Breast epithelium (tissue), 4 donors: ENCODE results near the gene KRT39. TPM values are rescaled to one million over a fixed set of nuclear protein-coding genes. Genes with fewer than 3 reads are reported as not detected.

Source experiments
- DNase-seq, 2 donors: peaks; one replicate each; pipeline ENCODE4 v3.0.0-alpha.2; 2019; ENCODE audit warnings: low spot score in 2 of 2
- H3K27ac ChIP-seq, 2 donors: fragments of 200-600 bp; sonication (generic) in 1 of 2; one replicate each; pipeline ENCODE4 v1.5.1; 2016 to 2019; ENCODE audit warnings: mild to moderate bottlenecking in 1 of 2
- H3K27me3 ChIP-seq, 2 donors: fragments of 200-600 bp; sonication (generic) in 1 of 2; one replicate each; pipeline versions ENCODE4 v1.5.1 to v1.6.0; 2017 to 2019; ENCODE audit warnings: control low read depth in 1 of 2, mild to moderate bottlenecking in 1 of 2
- H3K36me3 ChIP-seq: fragments of 200-600 bp; one replicate; pipeline ENCODE4 v1.5.1; 2019
- H3K4me1 ChIP-seq, 2 donors: fragments of 200-600 bp; sonication (generic); one replicate each; pipeline ENCODE4 v1.5.1; 2016 to 2019; ENCODE audit warnings: control low read depth in 1 of 2
- H3K4me3 ChIP-seq, 3 donors: fragments of 200-600 bp; sonication (generic); 1 replicate in 2 of 3; 2 replicates in 1 of 3; pipeline ENCODE4 v1.5.1; 2016 to 2019; ENCODE audit warnings: mild to moderate bottlenecking in 3 of 3, moderate library complexity in 2 of 3
- H3K9me3 ChIP-seq, 2 donors: fragments of 200-600 bp; sonication (generic) in 1 of 2; one replicate each; pipeline ENCODE4 v1.5.1; 2016 to 2019; ENCODE audit warnings: control low read depth in 1 of 2
- CTCF ChIP-seq, 3 donors: fragments of 450-650 bp; IDR thresholded peaks; one replicate each; pipeline ENCODE4 v1.5.1; 2016 to 2017; ENCODE audit warnings: antibody characterized with exemption in 3 of 3, mild to moderate bottlenecking in 3 of 3, moderate library complexity in 3 of 3
- POLR2A ChIP-seq: fragments of 450-650 bp; IDR thresholded peaks from one replicate; pipeline ENCODE4 v1.6.1; 2016; ENCODE audit warnings: antibody characterized with exemption, mild to moderate bottlenecking, moderate library complexity
- POLR2AphosphoS5 ChIP-seq, 3 donors: sonication (generic); formaldehyde crosslinking; IDR thresholded peaks; one replicate each; pipeline ENCODE4 v1.6.1; 2017; ENCODE audit warnings: antibody characterized with exemption in 3 of 3
- intact Hi-C: fragments of 100-400 bp; cut with DNase I; formaldehyde crosslinking; loops from one replicate; pipeline ENCODE4 v1.15.1; 2023; ENCODE audit warnings: low total_unique reads
- total RNA-seq, 3 donors: library from RNA; depleted of rRNA; stranded (reverse); fragments of >200 nt; gene quantifications; one replicate each; pipeline ENCODE4 v1.1.0, GENCODE V29; 2016

KRT39 gene
- total RNA-seq, 3 donors from 2014 or later = not detected

GRCh38 chr17:41010441-41010840, 43.7 kb upstream of the KRT39 start:
- no peak overlapping the region for H3K27ac ChIP-seq
- no peaks in the 10 kb centered on the region for H3K4me1 ChIP-seq
- intact Hi-C loops = no loop called here
- no peak for DNase-seq
- no peaks in the 10 kb centered on the region for H3K36me3 ChIP-seq
- TF ChIP-seq POLR2AphosphoS5 (IDR thresholded peaks at IDR 0.05) = no peak
- no peak for TF ChIP-seq CTCF (IDR thresholded peaks at IDR 0.05)
- TF ChIP-seq POLR2A = no peak
- H3K27me3 ChIP-seq = no peaks in the 10 kb centered on the region
- H3K4me3 ChIP-seq = no peak overlapping the region
- H3K9me3 ChIP-seq = no peaks in the 10 kb centered on the region

GRCh38 chr17:41009936-41010335, 43.2 kb upstream of the KRT39 start:
- H3K27me3 ChIP-seq = no peaks in the 10 kb centered on the region
- TF ChIP-seq CTCF (IDR thresholded peaks at IDR 0.05) = no peak
- intact Hi-C loops = no loop called here
- H3K36me3 ChIP-seq = no peaks in the 10 kb centered on the region
- H3K9me3 ChIP-seq = no peaks in the 10 kb centered on the region
- H3K4me1 ChIP-seq = no peaks in the 10 kb centered on the region
- no peak for DNase-seq
- no peak overlapping the region for H3K27ac ChIP-seq
- H3K4me3 ChIP-seq = no peak overlapping the region

- no peaks in the 10 kb centered on the region for H3K27me3 ChIP-seq
- H3K9me3 ChIP-seq = no peaks in the 10 kb centered on the region
- H3K4me3 ChIP-seq = no peak overlapping the region
- H3K27ac ChIP-seq = no peak overlapping the region
- TF ChIP-seq POLR2A = no peak
- TF ChIP-seq CTCF (IDR thresholded peaks at IDR 0.05) = no peak
- no peak for TF ChIP-seq POLR2AphosphoS5 (IDR thresholded peaks at IDR 0.05)
- intact Hi-C loops = no loop called here
- no peak for DNase-seq
- no peaks in the 10 kb centered on the region for H3K36me3 ChIP-seq
- no peaks in the 10 kb centered on the region for H3K4me1 ChIP-seq
Observed at GRCh38 chr17:41009301-41009760, 42.6 kb upstream of the KRT39 start.

GRCh38 chr17:41008811-41009210, 42.1 kb upstream of the KRT39 start, which contains the start of gene KRTAP3-1:
Gene KRTAP3-1 (minus strand): TSS chr17:41009128. CDS start chr17:41009074, 54 bp downstream.
- DNase-seq = no peak
- intact Hi-C loops = no loop called here
- Histone ChIP-seq H3K36me3 (no peaks in the 10 kb centered on the region), H3K27me3 (no peaks in the 10 kb centered on the region), H3K9me3 (no peaks in the 10 kb centered on the region), H3K4me1 (no peaks in the 10 kb centered on the region), H3K27ac (no peak within 1 kb of the TSS), H3K4me3 (no peak within 1 kb of the TSS)
- no peak for TF ChIP-seq POLR2A
- TF ChIP-seq CTCF (IDR thresholded peaks at IDR 0.05) = no peak
- TF ChIP-seq POLR2AphosphoS5 (IDR thresholded peaks at IDR 0.05) = no peak

- H3K9me3 ChIP-seq = no peaks in the 10 kb centered on the region
- intact Hi-C loops = no loop called here
- H3K36me3 ChIP-seq = no peaks in the 10 kb centered on the region
- no peak overlapping the region for H3K27ac ChIP-seq
- no peaks in the 10 kb centered on the region for H3K27me3 ChIP-seq
- TF ChIP-seq CTCF (IDR thresholded peaks at IDR 0.05) (no peak), POLR2A (no peak), POLR2AphosphoS5 (IDR thresholded peaks at IDR 0.05) (no peak)
- H3K4me3 ChIP-seq = no peak overlapping the region
- no peak for DNase-seq
- no peaks in the 10 kb centered on the region for H3K4me1 ChIP-seq
Observed at GRCh38 chr17:41004397-41004796, 37.6 kb upstream of the KRT39 start.
